Measurements from ENCODE around the gene ARHGAP9. TPM values are rescaled to one million over a fixed set of nuclear protein-coding genes. Genes with fewer than 3 reads are reported as not detected.

The ARHGAP9 gene
- total RNA-seq, 2 donors from 2014 or later = 3.4 to 4.2 TPM

- DNase-seq (ENCODE audit: low spot score) = no peak
- peaks cover 0 to 34% of the 10 kb centered on the region in 2 donors for H3K4me1 ChIP-seq
These were observed 22.8 kb downstream of the ARHGAP9 start for GRCh38 chr12:57456737-57457490.

GRCh38 chr12:57456145-57456700 lies 23.4 kb downstream of the ARHGAP9 start:
- no peak for DNase-seq (ENCODE audit: low spot score)
- no peak overlapping the region for H3K27ac ChIP-seq
- H3K27me3 ChIP-seq = no peaks in the 10 kb centered on the region
- H3K4me1 ChIP-seq = peaks cover 0 to 28% of the 10 kb centered on the region in 2 donors
- H3K4me3 ChIP-seq = no peak overlapping the region
- H3K36me3 ChIP-seq = no peaks in the 10 kb centered on the region
- H3K9me3 ChIP-seq = no peaks in the 10 kb centered on the region
- peak; percentile 44 to 61 for TF ChIP-seq CTCF (IDR thresholded peaks at IDR 0.05)

More at GRCh38 chr12:57456737-57457490, 22.8 kb downstream of the ARHGAP9 start:
- Histone ChIP-seq H3K4me3 (no peak overlapping the region), H3K9me3 (no peaks in the 10 kb centered on the region), H3K36me3 (no peaks in the 10 kb centered on the region), H3K27ac (no peak overlapping the region), H3K27me3 (no peaks in the 10 kb centered on the region)
- no peak for TF ChIP-seq CTCF (IDR thresholded peaks at IDR 0.05)

- no peak for TF ChIP-seq CTCF (IDR thresholded peaks at IDR 0.05)
- DNase-seq (ENCODE audit: low spot score) = no peak
- Histone ChIP-seq H3K4me3 (no peak overlapping the region), H3K4me1 (peaks cover 0 to 21% of the 10 kb centered on the region in 2 donors), H3K27me3 (no peaks in the 10 kb centered on the region), H3K36me3 (no peaks in the 10 kb centered on the region), H3K27ac (no peak overlapping the region), H3K9me3 (no peaks in the 10 kb centered on the region)
These were observed 24.1 kb downstream of the ARHGAP9 start for GRCh38 chr12:57455374-57456144.

GRCh38 chr12:57454566-57455373 lies 24.9 kb downstream of the ARHGAP9 start, which contains the start of gene INHBE:
Gene INHBE (plus strand): TSS chr12:57455307. CDS start chr12:57455537, 230 bp downstream.
- H3K36me3 ChIP-seq = no peaks in the 10 kb centered on the region
- no peak for DNase-seq (ENCODE audit: low spot score)
- H3K9me3 ChIP-seq = no peaks in the 10 kb centered on the region
- peaks cover 0 to 13% of the 10 kb centered on the region in 2 donors for H3K4me1 ChIP-seq
- H3K4me3 ChIP-seq = no peak within 1 kb of the TSS
- no peak for TF ChIP-seq CTCF (IDR thresholded peaks at IDR 0.05)
- H3K27me3 ChIP-seq = no peaks in the 10 kb centered on the region
- no peak within 1 kb of the TSS for H3K27ac ChIP-seq

GRCh38 chr12:57454213-57454565 lies 25.5 kb downstream of the ARHGAP9 start:
- H3K4me1 ChIP-seq = peaks cover 0 to 12% of the 10 kb centered on the region in 2 donors
- H3K27me3 ChIP-seq = no peaks in the 10 kb centered on the region
- no peaks in the 10 kb centered on the region for H3K36me3 ChIP-seq
- no peak for DNase-seq (ENCODE audit: low spot score)
- TF ChIP-seq CTCF (IDR thresholded peaks at IDR 0.05) = no peak
- no peak overlapping the region for H3K27ac ChIP-seq
- H3K4me3 ChIP-seq = no peak overlapping the region
- H3K9me3 ChIP-seq = no peaks in the 10 kb centered on the region
